ENCODE data around the gene BAHCC1. TPM values are rescaled to one million over a fixed set of nuclear protein-coding genes. Genes with fewer than 3 reads are reported as not detected.

The BAHCC1 gene
- total RNA-seq, 5 donors from 2014 or later (not counting 1 experiment from before 2014, with no cell fraction given): 0.23 to 0.82 (median 0.33) TPM

DNA sequence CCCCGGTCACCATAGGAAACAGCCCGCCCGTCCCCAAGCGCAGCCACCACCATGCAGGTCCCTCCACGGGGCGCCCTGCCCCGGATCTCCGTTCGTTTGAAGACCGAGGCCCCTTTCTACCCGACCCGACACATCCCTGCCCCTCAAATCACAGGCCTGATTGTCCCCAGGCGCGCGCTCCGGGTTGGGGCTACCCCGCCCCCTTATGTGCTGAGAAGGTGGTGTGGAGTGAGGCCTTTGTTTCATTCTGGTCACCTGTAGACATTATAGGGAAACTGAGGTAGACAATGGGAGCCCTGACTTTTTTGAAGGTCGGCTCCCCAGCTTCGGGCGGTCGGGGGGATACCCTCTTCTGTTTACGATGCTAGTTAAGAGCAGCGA is 118.1 kb downstream of the BAHCC1 start:
- WGBS (ENCODE audit: insufficient coverage): 0% methylated on average over 12 of the region's 23 CpGs
- Mint-ChIP-seq H3K27ac (peak overlapping the region; percentile 89 to 91), H3K4me1 (peaks cover 44 to 58% (median 56%) of the 10 kb centered on the region in 3 donors), H3K36me3 (peaks cover 35% of the 10 kb centered on the region), H3K27me3 (no peaks in the 10 kb centered on the region), H3K4me3 (peak overlapping the region; percentile 81 to 98 (median 85)), H3K9me3 (no peaks in the 10 kb centered on the region)
- peak in 25 of 35 experiments; percentile 37 to 70 (median 51) for DNase-seq
- Histone ChIP-seq H3K27ac (ENCODE audit: low read length) (peak overlapping the region; percentile 81), H3K9me3 (no peaks in the 10 kb centered on the region), H3K4me1 (ENCODE audit: control insufficient read depth in 1 of 2, extremely low read depth in 1 of 2, insufficient read depth in 2 of 2, low read length in 2 of 2) (peaks cover 26 to 83% of the 10 kb centered on the region in 2 experiments), H3K36me3 (ENCODE audit: control insufficient read depth in 2 of 2, extremely low read depth in 1 of 2, insufficient read depth in 1 of 2, low read length in 1 of 2) (peaks cover 16 to 37% of the 10 kb centered on the region in 2 donors), H3K27me3 (replicated peaks in 1 of 2; ENCODE audit: control insufficient read depth in 2 of 2, extremely low read depth in 1 of 2, insufficient read depth in 2 of 2, low read length in 1 of 2) (no peaks in the 10 kb centered on the region), H3K4me3 (ENCODE audit: control insufficient read depth in 1 of 2, extremely low read depth in 1 of 2, low read length in 1 of 2) (peak overlapping the region; percentile 77 to 84)
- ATAC-seq (replicated peaks in 1 of 4): peak; percentile 17 to 31 (median 20)
- POLR2A ChIA-PET: no interaction called here
- CTCF ChIA-PET: no interaction called here

DNA sequence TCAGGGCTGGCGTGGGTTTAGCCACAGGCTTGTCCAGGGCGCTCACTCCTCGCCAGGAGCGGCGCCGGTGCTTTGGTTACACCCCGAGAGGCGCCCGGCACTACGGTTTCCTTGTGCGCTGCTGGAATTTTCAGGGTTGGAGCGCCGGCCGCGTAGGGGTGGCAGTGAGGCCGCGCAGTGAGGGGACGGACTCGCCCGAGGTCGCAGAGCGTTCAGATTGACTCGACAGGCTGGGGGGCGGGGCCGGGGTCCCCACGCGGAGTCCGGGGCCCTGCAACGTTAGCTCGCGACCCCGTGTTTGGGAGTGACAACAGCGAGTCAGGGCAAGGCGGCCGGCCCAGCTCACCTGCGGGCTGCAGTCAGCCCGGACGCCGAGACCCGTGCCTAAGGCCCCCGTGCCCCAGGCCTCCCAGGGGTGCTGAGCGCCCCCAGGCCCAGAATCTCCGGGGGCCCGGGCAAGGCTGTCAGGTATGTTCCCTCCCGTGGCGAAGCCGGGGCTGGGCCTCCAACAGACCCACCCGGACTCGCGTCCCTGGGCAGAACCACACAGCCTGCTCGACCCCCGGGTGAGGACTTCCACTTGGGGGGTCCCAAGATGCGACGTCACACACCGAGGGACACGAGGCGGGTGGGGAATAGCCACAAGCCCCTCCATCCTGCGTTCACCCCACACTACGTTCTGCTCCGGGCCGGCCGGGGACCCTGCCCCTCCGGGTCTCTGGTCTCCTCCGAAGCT is 118.7 kb downstream of the BAHCC1 start:
- no peak for ATAC-seq (replicated peaks in 1 of 4)
- ChIA-PET CTCF (no interaction called here), POLR2A (interaction anchor here in 1 of 2 donors (0.6 kb wide), 1 partner anchor 25 kb away, joined by 3 read pairs; no protein-coding TSS in a partner anchor)
- Mint-ChIP-seq H3K27ac (peak overlapping the region; percentile 89 to 91), H3K27me3 (no peaks in the 10 kb centered on the region), H3K9me3 (no peaks in the 10 kb centered on the region), H3K4me1 (peaks cover 41 to 55% (median 50%) of the 10 kb centered on the region in 3 donors), H3K4me3 (peak overlapping the region; percentile 81 to 98 (median 85)), H3K36me3 (peaks cover 33% of the 10 kb centered on the region)
- peak overlapping the region; percentile 81 for H3K27ac ChIP-seq (ENCODE audit: low read length)
- peak overlapping the region; percentile 77 to 84 for H3K4me3 ChIP-seq (ENCODE audit: control insufficient read depth in 1 of 2, extremely low read depth in 1 of 2, low read length in 1 of 2)
- WGBS (ENCODE audit: insufficient coverage): under 1% methylated on average over 59 of the region's 64 CpGs
- peaks cover 26 to 83% of the 10 kb centered on the region in 2 experiments for H3K4me1 ChIP-seq (ENCODE audit: control insufficient read depth in 1 of 2, extremely low read depth in 1 of 2, insufficient read depth in 2 of 2, low read length in 2 of 2)
- H3K9me3 ChIP-seq: no peaks in the 10 kb centered on the region
- peak in 8 of 35 experiments; percentile 25 to 55 (median 36) for DNase-seq
- H3K36me3 ChIP-seq (ENCODE audit: control insufficient read depth in 2 of 2, extremely low read depth in 1 of 2, insufficient read depth in 1 of 2, low read length in 1 of 2): peaks cover 16 to 34% of the 10 kb centered on the region in 2 donors
- H3K27me3 ChIP-seq (replicated peaks in 1 of 2; ENCODE audit: control insufficient read depth in 2 of 2, extremely low read depth in 1 of 2, insufficient read depth in 2 of 2, low read length in 1 of 2): no peaks in the 10 kb centered on the region

DNA sequence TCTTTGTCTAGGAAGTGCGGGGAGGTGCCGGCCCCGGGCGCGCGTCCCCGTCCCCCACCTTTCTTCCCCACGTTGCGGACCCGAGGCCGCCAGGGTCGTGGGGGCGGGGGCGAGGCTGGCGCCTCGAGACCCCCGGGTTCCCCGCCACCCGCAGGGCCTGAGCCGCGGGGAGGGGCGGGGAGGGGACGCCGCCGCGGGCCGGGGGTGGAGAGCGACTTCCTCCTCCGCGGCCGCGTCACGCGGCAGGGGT is 119.2 kb downstream of the BAHCC1 start:
- H3K9me3 Mint-ChIP-seq: no peaks in the 10 kb centered on the region
- peaks cover 13 to 29% of the 10 kb centered on the region in 2 donors for H3K36me3 ChIP-seq (ENCODE audit: control insufficient read depth in 2 of 2, extremely low read depth in 1 of 2, insufficient read depth in 1 of 2, low read length in 1 of 2)
- ATAC-seq (replicated peaks in 1 of 4) (peak in 2 of 4 experiments; percentile 1), DNase-seq (peak in 1 of 35 experiments; percentile 21)
- peaks cover 28% of the 10 kb centered on the region for H3K36me3 Mint-ChIP-seq
- CTCF ChIA-PET: no interaction called here
- peaks cover 21 to 82% of the 10 kb centered on the region in 2 experiments for H3K4me1 ChIP-seq (ENCODE audit: control insufficient read depth in 1 of 2, extremely low read depth in 1 of 2, insufficient read depth in 2 of 2, low read length in 2 of 2)
- no peaks in the 10 kb centered on the region for H3K27me3 Mint-ChIP-seq
- peak overlapping the region; percentile 55 to 67 for H3K27ac Mint-ChIP-seq
- WGBS (ENCODE audit: insufficient coverage): 0% methylated on average over 15 of the region's 34 CpGs
- POLR2A ChIA-PET: interaction anchor here in 1 of 2 donors (0.6 kb wide), 1 partner anchor 24 kb away, joined by 3 read pairs; no protein-coding TSS in a partner anchor
- H3K4me3 Mint-ChIP-seq: peak overlapping the region; percentile 81 to 98 (median 85)
- peak overlapping the region; percentile 81 for H3K27ac ChIP-seq (ENCODE audit: low read length)
- H3K9me3 ChIP-seq: no peaks in the 10 kb centered on the region
- H3K4me1 Mint-ChIP-seq: peaks cover 36 to 50% (median 45%) of the 10 kb centered on the region in 3 donors
- H3K4me3 ChIP-seq (ENCODE audit: control insufficient read depth in 1 of 2, extremely low read depth in 1 of 2, low read length in 1 of 2): peak overlapping the region; percentile 77 to 84
- H3K27me3 ChIP-seq (replicated peaks in 1 of 2; ENCODE audit: control insufficient read depth in 2 of 2, extremely low read depth in 1 of 2, insufficient read depth in 2 of 2, low read length in 1 of 2): no peaks in the 10 kb centered on the region

DNA sequence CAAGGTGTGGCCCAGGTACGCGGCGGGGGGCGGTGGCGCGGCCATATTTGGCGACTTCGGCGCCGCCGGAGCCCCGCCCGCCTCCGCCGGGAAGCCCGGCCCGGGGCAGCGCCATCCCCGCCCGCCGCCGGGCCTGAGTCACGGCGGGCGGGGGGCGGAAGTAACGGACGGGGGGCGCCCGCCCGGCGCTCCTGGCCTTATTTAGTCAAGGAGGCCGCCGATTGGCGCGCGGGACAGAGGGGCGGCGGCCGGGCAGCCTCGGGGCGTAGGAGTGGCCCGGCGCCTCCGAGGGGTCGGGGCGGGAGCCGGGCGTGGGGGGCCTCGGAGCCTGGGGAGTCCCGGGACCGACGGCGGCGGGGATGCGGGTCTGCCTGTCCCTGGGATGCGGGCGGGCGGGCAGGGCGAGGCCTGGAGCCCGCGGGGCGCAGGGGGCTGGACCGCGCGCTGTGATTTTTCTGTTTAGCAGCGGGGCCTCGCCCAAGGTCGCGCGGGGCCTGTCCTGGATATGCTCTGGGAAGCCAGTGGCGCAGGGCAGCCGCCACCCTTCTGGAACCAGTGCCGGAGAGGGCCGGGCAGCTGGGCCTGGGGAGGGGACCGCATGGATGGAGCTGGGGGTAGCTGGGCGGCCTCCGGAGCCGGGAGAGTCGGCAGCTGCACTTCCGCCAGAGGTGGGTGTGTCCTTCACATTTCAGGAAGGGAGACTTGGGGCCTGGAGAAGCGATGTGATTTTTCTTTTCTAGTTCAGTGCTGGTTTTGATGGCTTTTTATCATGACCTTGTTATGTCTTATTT is 119.7 kb downstream of the BAHCC1 start:
- Mint-ChIP-seq H3K9me3 (no peaks in the 10 kb centered on the region), H3K27ac (peak overlapping the region; percentile 93 to 94), H3K36me3 (peaks cover 23% of the 10 kb centered on the region), H3K4me3 (peak overlapping the region; percentile 83 to 98 (median 86)), H3K27me3 (no peaks in the 10 kb centered on the region), H3K4me1 (peaks cover 31 to 45% (median 40%) of the 10 kb centered on the region in 3 donors)
- CTCF ChIA-PET: no interaction called here
- H3K4me3 ChIP-seq (ENCODE audit: control insufficient read depth in 1 of 2, extremely low read depth in 1 of 2, low read length in 1 of 2): peak overlapping the region; percentile 59 to 66
- peak in 18 of 35 experiments; percentile 24 to 75 (median 43) for DNase-seq
- POLR2A ChIA-PET: interaction anchor here in 1 of 2 donors (0.6 kb wide), 1 partner anchor 24 kb away, joined by 3 read pairs; no protein-coding TSS in a partner anchor
- peaks cover 12 to 24% of the 10 kb centered on the region in 2 donors for H3K36me3 ChIP-seq (ENCODE audit: control insufficient read depth in 2 of 2, extremely low read depth in 1 of 2, insufficient read depth in 1 of 2, low read length in 1 of 2)
- peak; percentile 21 to 42 (median 32) for ATAC-seq (replicated peaks in 1 of 4)
- under 1% methylated on average over 78 of the region's 82 CpGs for WGBS (ENCODE audit: insufficient coverage)
- no peaks in the 10 kb centered on the region for H3K27me3 ChIP-seq (replicated peaks in 1 of 2; ENCODE audit: control insufficient read depth in 2 of 2, extremely low read depth in 1 of 2, insufficient read depth in 2 of 2, low read length in 1 of 2)
- peaks cover 17 to 83% of the 10 kb centered on the region in 2 experiments for H3K4me1 ChIP-seq (ENCODE audit: control insufficient read depth in 1 of 2, extremely low read depth in 1 of 2, insufficient read depth in 2 of 2, low read length in 2 of 2)
- peak overlapping the region; percentile 78 for H3K27ac ChIP-seq (ENCODE audit: low read length)
- no peaks in the 10 kb centered on the region for H3K9me3 ChIP-seq

DNA sequence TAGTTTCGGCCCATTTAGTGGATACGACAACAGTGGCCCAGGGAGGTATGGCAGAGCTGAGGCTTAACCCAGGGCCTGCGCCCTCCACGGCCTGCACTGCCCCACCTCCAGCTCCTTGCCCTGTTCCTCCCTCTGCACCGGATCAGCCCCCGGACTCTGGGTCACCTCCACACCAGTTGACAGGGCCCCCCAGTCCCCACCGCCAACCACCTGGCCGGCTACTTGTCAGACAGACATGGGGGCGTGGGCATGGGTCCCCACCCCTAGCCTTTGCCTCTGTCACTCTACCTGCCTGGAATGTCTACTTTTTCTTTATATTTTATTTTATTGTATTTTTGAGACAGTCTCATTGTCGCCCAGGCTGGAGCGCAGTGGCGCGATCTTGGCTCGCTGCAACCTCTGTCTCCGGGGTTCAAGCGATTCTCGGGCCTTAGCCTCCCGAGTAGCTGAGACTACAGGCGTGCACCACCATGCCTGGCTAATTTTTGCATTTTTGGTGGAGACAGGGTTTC is 120.3 kb downstream of the BAHCC1 start:
- Mint-ChIP-seq H3K4me3 (peak overlapping the region; percentile 83 to 98 (median 86)), H3K9me3 (no peaks in the 10 kb centered on the region), H3K4me1 (peaks cover 29 to 40% (median 34%) of the 10 kb centered on the region in 3 donors), H3K27me3 (no peaks in the 10 kb centered on the region), H3K36me3 (peaks cover 16% of the 10 kb centered on the region), H3K27ac (peak overlapping the region; percentile 93 to 94)
- CTCF ChIA-PET: no interaction called here
- H3K4me1 ChIP-seq (ENCODE audit: control insufficient read depth in 1 of 2, extremely low read depth in 1 of 2, insufficient read depth in 2 of 2, low read length in 2 of 2): peaks cover 10 to 80% of the 10 kb centered on the region in 2 experiments
- peak in 1 of 35 experiments; percentile 32 for DNase-seq
- POLR2A ChIA-PET: no interaction called here
- 54% methylated on average over 15 of the region's 19 CpGs for WGBS (ENCODE audit: insufficient coverage)
- ATAC-seq (replicated peaks in 1 of 4): no peak
- peaks cover 0 to 4% of the 10 kb centered on the region in 2 experiments for H3K27me3 ChIP-seq (replicated peaks in 1 of 2; ENCODE audit: control insufficient read depth in 2 of 2, extremely low read depth in 1 of 2, insufficient read depth in 2 of 2, low read length in 1 of 2)
- H3K27ac ChIP-seq (ENCODE audit: low read length): peak overlapping the region; percentile 78
- H3K9me3 ChIP-seq: no peaks in the 10 kb centered on the region
- peaks cover 11 to 17% of the 10 kb centered on the region in 2 donors for H3K36me3 ChIP-seq (ENCODE audit: control insufficient read depth in 2 of 2, extremely low read depth in 1 of 2, insufficient read depth in 1 of 2, low read length in 1 of 2)
- peak overlapping the region; percentile 59 to 66 for H3K4me3 ChIP-seq (ENCODE audit: control insufficient read depth in 1 of 2, extremely low read depth in 1 of 2, low read length in 1 of 2)

Measured in T-cell (primary cell).